Measurements from ENCODE around the gene DIPK1A.

The DIPK1A gene

GRCh38 chr1:92833840-92834239 is 127.4 kb downstream of the DIPK1A start:
- FAIRE-seq, result no peak

GRCh38 chr1:92832537-92833114 is 128.6 kb downstream of the DIPK1A start:
- no peak for FAIRE-seq

- peak; percentile 88 for FAIRE-seq
These were observed 129.3 kb downstream of the DIPK1A start, which contains the start of gene RPL5 for GRCh38 chr1:92831762-92832536. Gene RPL5 (plus strand): TSS chr1:92832040. CDS start chr1:92832115, 75 bp downstream.

GRCh38 chr1:92831368-92831761 is 129.9 kb downstream of the DIPK1A start:
- no peak for FAIRE-seq

- FAIRE-seq, result no peak
These were observed 134.5 kb downstream of the DIPK1A start for GRCh38 chr1:92826792-92827191.

GRCh38 chr1:92822879-92823278 is 138.4 kb downstream of the DIPK1A start:
- FAIRE-seq, result no peak

GRCh38 chr1:92820551-92820950 is 140.7 kb downstream of the DIPK1A start:
- FAIRE-seq, result no peak

- no peak for FAIRE-seq
These were observed 141.2 kb downstream of the DIPK1A start for GRCh38 chr1:92820024-92820423.

- no peak for FAIRE-seq
These were observed 143.1 kb downstream of the DIPK1A start for GRCh38 chr1:92817986-92818764.

GRCh38 chr1:92817137-92817697 is 144.0 kb downstream of the DIPK1A start:
- no peak for FAIRE-seq

GRCh38 chr1:92816732-92817131 is 144.5 kb downstream of the DIPK1A start:
- no peak for FAIRE-seq

- no peak for FAIRE-seq
These were observed 152.9 kb downstream of the DIPK1A start for GRCh38 chr1:92808381-92808780.

GRCh38 chr1:92805216-92805615 is 156.0 kb downstream of the DIPK1A start:
- no peak for FAIRE-seq

GRCh38 chr1:92804721-92805201 is 156.5 kb downstream of the DIPK1A start:
- FAIRE-seq, result no peak

GRCh38 chr1:92803140-92803887 is 157.9 kb downstream of the DIPK1A start:
- no peak for FAIRE-seq

- no peak for FAIRE-seq
These were observed 163.3 kb downstream of the DIPK1A start for GRCh38 chr1:92797961-92798360.

GRCh38 chr1:92797297-92797696 is 164.0 kb downstream of the DIPK1A start:
- FAIRE-seq, result no peak

- no peak for FAIRE-seq
These were observed 166.1 kb downstream of the DIPK1A start for GRCh38 chr1:92795166-92795565.

GRCh38 chr1:92792340-92792782 is 168.9 kb downstream of the DIPK1A start:
- no peak for FAIRE-seq
